Measurements from ENCODE around the gene ARPC2.
A peak's percentile ranks its signal among the peaks of the same experiment; 100 is the strongest.

The ARPC2 gene

DNA sequence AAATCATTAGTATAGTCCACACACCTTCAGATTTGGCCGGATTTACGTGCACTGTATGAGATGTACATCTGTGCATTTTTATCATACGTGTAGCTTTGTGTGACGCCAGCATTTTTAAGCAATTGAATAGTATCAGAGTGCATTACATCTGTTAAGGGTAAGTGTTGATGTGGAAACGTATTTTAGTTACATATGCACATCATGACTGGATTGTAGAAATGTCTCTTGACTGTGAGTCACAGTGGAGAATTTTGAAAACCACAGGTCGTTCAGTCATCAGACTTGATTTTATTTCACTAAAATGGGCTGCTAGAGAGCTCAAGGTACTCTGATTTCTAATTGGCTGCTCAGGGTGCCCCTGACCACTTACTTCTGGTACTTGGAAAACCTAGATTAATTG lies 38.5 kb downstream of the ARPC2 start:
- no peak for DNase-seq

DNA sequence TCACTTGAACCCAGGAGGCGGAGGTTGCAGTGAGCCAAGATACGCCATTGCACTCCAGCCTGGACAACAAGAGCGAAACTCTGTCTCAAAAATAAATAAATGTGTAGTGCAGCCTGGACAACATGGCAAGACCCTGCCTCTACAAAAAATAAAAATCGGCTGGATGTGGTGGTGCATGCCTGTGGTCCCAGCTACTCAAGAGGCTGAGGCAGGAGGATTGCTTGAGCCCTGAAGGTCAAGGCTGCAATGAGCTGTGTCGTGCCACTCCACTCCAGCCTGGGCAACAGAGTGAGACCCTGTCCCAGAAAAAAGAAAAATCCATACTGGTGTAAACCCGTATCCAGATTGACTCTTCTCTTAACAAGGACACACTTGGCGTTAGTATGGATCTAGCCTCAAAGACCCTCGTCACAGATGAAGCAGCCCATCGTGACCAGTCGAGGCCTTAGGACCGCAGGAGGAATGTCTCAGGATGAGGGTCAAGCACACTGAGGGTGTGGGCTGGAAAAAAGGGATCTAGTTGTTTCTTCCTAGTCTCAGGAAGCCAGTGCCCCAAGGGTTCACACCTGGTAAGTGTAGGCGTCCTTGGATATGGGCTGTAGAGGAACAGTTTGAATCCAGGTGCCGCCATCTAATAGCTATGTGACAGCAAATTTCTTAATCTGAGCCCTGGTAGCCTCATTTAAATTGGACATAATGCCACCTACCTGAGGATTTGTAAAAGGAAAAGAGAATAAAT lies 39.8 kb downstream of the ARPC2 start:
- DNase-seq: no peak

DNA sequence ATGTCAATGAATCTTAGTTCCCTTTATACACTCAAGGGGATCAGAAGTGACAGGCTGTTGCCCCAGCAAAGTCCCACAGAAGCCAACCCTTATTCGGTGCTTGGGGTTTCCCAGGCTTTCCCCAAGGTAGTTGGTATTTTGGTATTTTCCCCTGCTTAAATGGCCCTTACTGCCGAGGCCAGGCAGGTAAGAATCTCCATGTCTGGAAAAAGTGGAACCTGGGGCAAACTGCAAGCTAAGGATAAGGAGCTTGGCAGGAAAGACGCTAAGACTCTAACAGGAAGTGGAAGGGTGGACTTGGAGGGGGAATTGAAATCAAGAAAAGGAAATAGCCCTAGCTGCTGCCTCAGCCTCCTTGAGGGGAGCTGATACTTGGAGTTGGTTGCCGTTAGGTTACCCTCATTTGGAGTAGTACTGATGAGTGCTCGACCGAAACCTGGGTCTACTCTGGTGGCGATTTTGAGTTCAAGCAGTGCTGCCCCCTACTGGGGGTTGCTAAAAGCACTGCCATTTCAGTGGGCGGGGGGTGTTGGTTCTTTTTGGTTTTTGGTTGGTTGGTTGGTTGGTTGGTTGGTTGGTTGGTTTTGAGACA lies 40.5 kb downstream of the ARPC2 start:
- no peak for DNase-seq

DNA sequence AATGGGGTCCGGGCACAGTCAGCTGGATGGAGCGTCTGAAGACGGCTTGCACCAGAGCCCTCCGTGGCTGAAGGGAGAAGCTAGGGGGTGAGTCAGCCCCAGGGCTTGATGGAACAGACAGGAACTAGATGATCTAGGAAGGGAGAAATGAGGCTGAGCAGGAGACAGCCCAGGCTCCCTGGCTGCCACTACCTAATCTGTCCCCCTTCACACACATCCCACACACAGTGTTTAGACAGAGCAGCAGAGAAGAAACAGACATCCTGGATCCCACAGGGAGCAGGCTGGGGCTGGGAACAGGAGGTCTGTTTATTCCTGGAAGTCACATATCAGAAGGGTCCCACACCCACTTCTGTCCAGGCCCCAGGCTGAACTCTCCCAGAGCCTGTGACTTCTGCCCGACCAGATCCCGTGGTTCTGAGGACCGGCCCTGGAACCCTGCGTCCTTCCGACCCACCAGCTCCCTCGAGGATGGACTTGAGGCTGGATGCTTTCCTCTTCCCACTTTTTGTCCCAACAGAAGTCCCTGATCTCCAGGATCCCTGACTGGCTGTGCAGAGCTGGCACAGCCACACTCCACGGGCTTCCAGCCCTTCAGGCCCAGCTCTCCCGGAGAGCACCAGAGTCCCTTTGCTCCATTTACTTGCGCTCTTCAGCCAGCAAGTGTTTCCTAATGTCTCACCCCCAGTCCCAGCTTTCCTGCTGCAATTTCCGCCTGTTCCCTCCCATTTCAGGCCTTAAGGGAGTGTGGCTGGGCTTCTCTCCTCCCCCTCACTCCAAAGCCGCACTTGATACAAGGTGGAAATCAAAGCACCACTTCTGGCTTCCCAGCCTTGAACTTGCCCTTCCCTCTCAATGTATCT lies 42.3 kb downstream of the ARPC2 start:
- DNase-seq: no peak

DNA sequence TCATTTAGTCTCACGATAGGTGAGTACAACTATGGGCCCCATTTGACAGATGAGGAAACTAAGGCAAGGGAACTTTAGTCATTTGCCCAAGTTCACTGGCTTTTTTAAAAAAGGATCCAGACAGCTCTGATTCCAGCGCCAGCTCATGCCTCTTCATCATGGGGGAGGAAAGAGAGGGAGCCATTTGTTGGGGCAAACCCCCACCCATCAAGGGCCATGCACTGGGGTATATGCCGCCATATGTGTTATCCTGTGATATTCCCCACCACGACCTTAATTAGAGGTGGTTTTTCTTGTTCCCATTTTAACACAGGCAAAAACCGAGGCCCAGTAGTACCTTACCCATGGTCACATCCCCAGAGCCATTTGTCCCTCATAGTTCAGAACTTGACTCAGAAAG lies 43.2 kb downstream of the ARPC2 start:
- DNase-seq: no peak

DNA sequence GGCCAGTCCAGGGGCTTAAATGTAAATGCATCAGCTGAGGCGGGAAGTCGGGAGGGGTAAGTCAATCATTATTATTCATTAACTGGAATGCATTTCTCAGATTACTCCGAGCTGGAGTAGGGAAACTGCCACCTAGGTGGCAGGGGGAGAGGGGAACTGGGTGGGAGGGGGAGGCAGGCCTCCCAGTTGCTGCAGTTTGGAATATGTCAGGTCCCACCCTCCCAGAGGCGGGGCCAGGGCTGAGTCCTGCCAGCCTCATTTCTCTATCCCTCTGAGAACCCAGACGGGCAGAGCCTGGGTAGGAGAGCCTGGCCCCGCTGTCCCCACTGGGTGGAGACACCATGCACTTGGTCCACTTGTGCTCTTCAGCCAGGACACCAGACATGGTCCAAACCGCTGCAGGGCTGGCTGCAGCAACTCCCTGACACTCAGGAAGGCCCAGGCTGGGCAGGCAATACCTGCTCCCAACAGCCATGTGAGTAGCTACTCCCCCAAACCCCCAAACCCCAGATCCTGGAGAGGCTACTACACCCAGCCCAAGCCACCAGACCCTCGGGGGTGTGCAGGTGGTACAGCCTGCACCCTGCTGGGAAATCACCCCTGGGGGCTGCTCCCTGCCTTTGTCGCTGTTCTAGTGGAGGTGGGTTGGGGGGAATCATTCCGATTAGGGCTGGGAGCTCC lies 43.9 kb downstream of the ARPC2 start, which contains the start of gene GPBAR1:
GPBAR1 (plus strand) TSS at position 274 of the 681 bp plus-strand sequence. CDS start 1,710 bp downstream, outside the sequence.
- no peak for DNase-seq

DNA sequence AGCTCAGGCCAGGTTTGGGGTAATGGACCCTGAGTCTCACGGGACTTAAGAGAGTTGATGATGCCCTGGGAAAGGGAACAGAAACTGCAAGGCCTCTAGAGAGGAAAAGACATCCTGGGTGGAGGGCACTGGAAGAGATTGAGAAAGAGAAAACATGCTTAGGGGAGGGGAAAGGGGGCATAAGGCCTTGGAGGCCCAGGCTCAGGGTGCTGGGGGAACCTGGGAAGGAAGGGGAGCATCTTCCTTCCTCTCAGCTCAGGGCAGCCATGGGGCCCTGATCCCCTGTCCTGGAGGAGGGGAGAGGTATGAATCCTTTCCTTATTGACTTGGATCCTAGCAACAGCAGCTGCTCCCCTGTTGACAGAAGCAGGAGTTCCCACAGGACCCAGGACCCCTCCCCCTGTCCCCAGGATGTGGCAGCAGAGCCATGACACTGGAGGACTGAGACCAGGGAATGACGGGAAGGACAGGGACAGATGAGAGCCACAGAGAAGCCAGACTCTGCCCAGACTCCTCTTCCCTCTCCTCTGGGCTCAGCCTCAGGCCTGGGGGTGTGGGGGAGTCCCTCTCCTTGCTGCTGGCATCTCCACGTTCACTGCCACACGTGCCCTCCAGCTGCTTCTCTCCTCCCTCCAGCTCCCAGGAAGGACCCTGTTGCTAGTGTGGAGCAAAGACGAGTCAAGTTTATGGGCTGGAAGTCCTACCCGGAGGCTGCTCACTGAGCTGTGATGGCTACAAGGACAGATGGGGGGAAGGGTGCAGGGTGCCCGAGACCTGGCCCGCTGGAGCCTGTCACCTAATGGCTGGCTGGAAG lies 44.6 kb downstream of the ARPC2 start:
- no peak for DNase-seq

DNA sequence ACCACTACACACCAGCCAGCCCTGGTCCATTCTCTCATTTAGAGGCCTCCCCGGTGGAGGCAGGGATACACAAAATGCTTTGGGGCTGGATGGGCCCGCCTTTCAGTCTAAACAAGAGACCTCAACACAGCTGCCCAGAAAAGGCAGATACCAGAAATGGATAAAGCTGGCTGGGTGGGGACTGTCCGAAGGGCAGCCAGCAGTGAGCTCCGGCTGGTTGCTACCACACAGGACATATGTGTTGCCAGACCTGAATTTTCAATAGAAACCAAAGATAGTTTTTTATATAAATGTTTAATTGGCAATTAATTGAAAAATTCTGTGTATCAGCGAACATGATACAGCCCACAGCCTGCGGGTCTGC lies 45.2 kb downstream of the ARPC2 start:
- no peak for DNase-seq

DNA sequence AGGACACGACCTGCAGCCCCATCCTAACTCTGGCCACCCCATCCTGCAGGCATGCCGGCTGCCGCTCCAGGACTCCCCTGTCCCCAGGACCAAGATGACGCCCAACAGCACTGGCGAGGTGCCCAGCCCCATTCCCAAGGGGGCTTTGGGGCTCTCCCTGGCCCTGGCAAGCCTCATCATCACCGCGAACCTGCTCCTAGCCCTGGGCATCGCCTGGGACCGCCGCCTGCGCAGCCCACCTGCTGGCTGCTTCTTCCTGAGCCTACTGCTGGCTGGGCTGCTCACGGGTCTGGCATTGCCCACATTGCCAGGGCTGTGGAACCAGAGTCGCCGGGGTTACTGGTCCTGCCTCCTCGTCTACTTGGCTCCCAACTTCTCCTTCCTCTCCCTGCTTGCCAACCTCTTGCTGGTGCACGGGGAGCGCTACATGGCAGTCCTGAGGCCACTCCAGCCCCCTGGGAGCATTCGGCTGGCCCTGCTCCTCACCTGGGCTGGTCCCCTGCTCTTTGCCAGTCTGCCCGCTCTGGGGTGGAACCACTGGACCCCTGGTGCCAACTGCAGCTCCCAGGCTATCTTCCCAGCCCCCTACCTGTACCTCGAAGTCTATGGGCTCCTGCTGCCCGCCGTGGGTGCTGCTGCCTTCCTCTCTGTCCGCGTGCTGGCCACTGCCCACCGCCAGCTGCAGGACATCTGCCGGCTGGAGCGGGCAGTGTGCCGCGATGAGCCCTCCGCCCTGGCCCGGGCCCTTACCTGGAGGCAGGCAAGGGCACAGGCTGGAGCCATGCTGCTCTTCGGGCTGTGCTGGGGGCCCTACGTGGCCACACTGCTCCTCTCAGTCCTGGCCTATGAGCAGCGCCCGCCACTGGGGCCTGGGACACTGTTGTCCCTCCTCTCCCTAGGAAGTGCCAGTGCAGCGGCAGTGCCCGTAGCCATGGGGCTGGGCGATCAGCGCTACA lies 45.9 kb downstream of the ARPC2 start:
- DNase-seq: no peak

DNA sequence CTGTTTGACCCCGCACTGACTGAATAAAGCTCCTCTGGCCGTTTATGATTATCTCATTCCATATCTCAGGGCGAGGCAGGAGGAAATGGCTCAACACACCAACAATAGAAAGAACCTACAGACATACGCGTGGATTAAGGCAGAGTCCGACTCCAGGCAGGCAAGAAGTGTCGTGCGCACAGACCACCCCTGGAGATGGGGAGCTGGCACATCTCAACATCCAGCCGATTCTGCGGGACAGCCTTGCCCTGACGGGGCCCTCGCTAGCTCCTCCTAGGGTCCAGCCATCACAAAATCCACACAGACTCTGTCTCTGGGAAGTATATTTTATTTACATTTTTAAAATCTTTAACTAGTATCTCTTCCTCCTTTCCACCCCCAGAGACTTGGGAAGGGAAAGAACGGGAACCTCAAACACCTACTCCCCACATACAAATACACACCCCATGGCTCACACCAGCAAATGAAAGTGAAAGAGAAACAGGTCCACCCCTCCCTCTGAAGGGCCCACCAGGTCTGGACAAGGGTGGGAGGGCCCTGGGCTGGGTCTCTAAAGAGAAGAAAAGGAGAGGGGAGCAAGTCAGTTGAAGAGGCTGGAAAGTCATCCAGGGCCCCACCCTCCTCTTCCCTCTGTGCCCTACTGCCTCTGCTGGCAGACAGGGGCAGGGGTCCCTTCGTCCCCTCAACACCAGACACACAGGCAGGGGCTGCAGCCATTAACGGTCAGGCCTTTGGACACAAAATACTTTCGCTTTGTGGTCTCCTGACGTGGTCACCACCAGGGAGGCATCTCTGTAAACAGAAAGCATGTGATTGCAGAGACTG lies 47.0 kb downstream of the ARPC2 start:
- DNase-seq: no peak

DNA sequence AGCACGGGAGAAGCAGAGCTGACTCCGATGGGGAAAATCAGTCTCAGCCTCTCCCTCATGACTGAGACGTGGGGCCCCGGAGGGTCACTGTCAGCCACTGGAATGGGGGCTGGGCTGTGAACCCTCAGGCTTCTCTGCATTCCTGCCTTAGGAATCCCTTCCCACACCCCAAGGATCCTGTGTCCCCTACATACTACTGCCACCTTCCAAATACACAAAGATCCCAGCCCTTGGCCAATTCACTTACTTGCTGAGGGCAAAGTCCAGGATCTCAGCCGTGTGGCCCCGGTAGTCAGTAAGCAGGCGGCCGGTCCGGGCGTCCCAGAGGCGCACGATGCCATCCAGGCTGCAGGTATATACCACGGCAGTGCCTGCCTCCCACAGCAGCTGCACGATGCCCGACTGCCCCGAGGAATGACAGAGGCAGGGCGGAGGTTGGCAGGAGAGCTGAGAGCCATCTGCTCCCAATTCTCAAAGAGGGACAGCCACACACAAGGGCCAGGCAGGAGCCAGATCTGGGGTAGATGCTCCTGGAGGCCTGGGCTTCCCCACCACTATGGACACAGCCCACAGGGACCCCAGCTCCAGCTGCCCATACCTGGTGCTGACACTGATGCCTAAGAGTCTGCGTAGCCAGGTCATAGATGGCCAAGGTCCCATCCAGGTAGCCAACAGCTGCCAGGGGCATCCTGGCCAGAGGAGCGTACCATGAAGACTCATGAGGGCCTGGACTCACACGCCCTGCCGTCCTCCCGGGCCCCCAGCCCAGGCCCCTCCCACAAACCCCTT lies 48.0 kb downstream of the ARPC2 start:
- no peak for DNase-seq

DNA sequence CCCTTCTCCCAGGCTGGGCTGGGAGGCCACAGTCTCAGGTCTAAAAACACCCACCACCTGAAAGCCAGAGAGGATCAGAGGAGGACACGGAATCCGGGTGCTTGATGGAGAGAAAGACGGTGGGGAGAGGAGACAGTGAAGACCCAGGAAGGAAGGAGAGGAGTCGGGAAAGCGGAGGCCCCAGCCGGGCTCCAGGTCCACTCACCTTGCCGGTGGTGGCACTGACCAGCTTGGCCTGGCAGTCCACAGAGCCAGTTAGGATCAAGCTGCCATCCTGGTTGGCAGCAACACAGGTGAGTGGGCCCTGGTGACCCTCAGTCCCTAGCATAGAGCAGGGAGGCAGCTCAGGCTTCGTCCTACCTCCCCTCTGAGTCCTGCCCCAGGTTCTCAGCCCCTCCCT lies 48.6 kb downstream of the ARPC2 start:
- no peak for DNase-seq

DNA sequence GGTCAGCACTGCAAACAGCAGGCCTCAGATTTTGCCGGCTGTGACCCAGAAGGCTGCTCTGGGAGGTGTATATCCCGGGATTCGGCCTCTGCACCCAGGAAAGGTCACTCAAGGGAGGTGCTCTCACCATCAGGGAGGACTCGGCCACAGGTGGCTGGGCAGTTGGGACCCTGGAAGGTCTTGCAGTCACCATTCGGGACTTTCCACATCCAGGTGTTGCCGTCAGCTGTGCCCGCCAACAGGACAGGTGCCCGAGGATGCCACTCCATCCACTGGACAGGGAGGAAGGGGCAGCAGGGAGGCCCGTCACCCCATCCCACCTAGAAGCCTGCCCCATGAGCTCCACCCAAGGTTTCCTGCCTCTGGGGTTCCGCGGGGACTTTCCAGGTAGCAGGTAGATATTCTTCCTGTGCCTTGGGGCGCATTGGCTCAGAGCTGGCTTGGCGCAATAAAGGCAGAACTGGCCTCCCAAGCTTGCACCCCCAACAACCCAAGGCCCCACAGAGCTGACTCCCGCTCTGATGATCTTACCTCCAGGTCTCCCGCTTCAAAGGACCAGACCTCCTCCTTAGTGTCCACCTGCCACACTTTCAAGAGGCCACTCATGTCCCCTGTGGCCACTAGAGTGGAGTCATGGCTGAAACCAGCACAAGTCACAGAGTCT lies 49.5 kb downstream of the ARPC2 start:
- DNase-seq: no peak

DNA sequence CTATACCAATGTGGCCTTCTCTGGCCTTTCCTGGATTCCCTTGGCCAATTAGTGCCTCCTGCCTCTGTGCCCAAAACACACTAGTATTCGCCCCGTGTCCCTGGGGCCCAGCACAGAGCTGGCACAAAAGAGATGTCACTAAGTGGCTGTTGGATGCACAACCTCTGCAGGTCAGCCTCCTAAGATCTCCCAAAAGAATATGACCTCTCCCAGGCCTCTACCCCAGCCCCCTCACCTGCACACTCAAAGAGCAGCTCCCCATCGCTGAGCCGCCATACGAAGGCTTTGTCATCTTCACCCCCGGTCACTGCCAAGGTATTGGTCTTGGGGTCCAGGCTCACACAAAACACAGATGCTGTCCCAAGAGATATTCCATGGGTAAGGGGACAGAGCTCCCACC lies 50.3 kb downstream of the ARPC2 start:
- DNase-seq: no peak

DNA sequence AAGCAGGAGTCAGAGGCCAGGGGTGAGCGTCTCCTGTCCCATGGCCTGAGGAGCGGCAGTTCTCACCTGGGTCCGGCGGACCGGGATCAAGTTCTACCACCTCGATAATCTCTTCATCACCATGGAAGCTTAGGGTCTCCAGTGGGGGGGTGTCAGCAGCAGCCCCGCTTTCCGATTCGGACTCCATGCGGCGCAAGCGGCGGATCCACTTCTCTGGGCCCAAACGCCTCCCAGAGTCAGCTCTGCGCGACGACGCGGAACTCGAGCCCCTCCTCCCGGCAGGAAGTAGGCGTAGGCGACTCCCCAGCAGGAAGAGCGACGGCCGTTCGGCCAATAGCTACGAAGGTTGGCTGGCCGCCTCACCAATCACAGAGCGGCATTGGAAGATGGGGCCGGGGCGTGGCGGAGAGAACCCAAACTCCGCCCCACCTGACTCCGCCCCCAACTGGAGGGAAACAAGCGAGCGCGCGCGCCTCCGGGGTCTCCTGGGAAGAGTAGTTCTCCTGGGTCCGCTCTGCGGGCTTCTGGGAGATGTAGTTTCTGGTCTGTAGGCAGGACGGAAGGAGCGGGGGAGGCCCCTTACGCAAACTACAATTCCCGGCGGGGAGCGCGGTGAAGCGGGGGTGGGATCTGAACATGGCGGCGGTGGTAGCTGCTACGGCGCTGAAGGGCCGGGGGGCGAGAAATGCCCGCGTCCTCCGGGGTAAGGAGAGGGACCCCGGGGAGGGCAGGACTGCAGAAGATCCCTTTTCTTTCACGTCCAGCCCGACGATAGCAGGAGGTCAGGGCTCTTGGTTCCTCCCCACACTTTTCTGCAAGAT lies 53.1 kb downstream of the ARPC2 start, which contains the start of the genes AAMP and PNKD:
AAMP (minus strand) TSS at position 238 of the 821 bp plus-strand sequence; CDS start at position 187, 51 bp downstream.
PNKD (plus strand) TSS at position 620 of the 821 bp plus-strand sequence; CDS start at position 637, 17 bp downstream.
- DNase-seq: peak; percentile 99

DNA sequence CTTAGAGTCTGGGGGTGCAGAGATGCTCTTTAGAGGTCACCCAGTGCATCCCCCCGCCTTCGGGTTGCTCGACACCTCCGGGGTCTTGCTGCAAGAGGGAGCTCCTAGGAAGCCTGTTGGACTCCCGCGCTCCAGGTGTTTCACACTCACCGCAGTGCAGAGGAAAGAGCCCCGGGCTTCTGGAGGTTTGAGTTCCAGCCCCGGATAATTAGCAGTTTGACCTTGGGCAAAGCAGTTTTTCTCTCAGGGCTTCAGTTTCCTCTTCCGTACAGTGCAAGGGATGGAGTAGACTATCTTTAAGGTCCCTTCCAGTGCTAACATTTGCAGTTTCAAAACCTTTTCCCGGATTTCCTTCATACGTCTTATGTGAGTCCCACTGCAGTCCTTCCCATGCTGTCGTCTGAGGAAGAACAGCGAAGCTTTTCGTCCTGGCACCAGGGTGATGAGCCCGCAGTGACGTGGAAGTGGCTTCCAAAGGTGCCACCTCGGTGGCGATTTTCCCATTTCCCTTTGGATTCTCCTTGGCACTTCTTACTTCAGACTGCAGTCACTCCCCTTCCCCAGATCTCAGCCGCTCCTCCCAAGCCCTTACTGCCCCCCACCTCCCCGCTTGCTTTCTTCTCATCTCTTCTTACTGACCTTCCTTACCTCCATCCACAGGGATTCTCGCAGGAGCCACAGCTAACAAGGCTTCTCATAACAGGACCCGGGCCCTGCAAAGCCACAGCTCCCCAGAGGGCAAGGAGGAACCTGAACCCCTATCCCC lies 53.9 kb downstream of the ARPC2 start:
- DNase-seq: no peak

DNA sequence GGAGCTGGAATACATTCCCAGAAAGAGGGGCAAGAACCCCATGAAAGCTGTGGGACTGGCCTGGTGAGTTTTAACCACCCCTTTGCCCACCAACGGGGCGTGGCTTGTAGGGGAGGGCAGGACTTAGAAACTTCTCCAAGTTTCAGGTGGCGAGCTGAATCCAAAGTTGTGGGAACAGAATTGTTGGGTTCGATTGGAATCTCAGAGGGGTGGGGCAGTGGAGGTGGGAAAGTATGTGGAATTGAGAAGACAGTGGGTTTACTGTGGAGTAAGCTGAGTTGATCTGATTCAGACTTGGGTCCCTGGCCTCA lies 54.5 kb downstream of the ARPC2 start:
- DNase-seq: no peak
